GM15510 (cell line): ENCODE results near the gene ANO10.

Experiments
- POLR2A ChIP-seq: IDR thresholded peaks from 3 replicates; pipeline ENCODE4 v1.6.1; 2011; ENCODE audit warnings: borderline replicate concordance; ENCODE audit not compliant: insufficient read length; ENCODE audit errors: extremely low read depth

ANO10 gene

GRCh38 chr3:43388915-43389314, 232.9 kb downstream of the ANO10 start:
- TF ChIP-seq POLR2A, result no peak

GRCh38 chr3:43388175-43388574, 233.6 kb downstream of the ANO10 start:
- no peak for TF ChIP-seq POLR2A

- no peak for TF ChIP-seq POLR2A
Measured at GRCh38 chr3:43379343-43379742, 242.5 kb downstream of the ANO10 start.

- no peak for TF ChIP-seq POLR2A
Measured at GRCh38 chr3:43378066-43378935, 243.5 kb downstream of the ANO10 start.

GRCh38 chr3:43373560-43373928, 248.3 kb downstream of the ANO10 start:
- no peak for TF ChIP-seq POLR2A

- no peak for TF ChIP-seq POLR2A
Measured at GRCh38 chr3:43372809-43373559, 248.8 kb downstream of the ANO10 start.

GRCh38 chr3:43372007-43372740, 249.6 kb downstream of the ANO10 start:
- TF ChIP-seq POLR2A, result no peak

GRCh38 chr3:43371494-43371893, 250.3 kb downstream of the ANO10 start:
- no peak for TF ChIP-seq POLR2A

GRCh38 chr3:43370293-43370980, 251.4 kb downstream of the ANO10 start:
- TF ChIP-seq POLR2A, result no peak

GRCh38 chr3:43369404-43370292, 252.2 kb downstream of the ANO10 start:
- TF ChIP-seq POLR2A, result no peak

- TF ChIP-seq POLR2A, result no peak
Measured at GRCh38 chr3:43366885-43367284, 254.9 kb downstream of the ANO10 start.

GRCh38 chr3:43366481-43366880, 255.3 kb downstream of the ANO10 start:
- no peak for TF ChIP-seq POLR2A

GRCh38 chr3:43365601-43366305, 256.1 kb downstream of the ANO10 start:
- no peak for TF ChIP-seq POLR2A
